ENCODE measurements around the gene AMFR. TPM values are rescaled to one million over a fixed set of nuclear protein-coding genes. Genes with fewer than 3 reads are reported as not detected.

Gene AMFR
- total and polyA plus RNA-seq, 10 donors, result 48.1 to 249 (median 99.3) TPM

DNA sequence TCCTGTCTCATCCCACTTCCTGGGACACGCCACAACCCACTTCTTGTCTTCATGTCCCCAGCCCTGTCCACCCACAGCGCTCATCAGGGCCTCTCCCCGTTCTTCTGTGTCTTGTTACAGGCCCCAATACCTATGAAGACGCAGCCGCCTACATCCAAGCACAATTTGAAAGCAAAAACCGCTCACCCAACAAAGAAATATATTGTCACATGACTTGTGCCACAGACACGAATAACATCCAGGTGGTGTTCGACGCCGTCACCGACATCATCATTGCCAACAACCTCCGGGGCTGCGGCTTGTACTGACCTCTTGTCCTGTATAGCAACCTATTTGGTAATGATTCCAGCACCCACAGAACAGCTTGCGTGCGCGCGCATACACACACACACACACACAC lies 70.6 kb downstream of the AMFR start:
- H3K4me1 ChIP-seq, result peaks cover 0 to 30% (median 15%) of the 10 kb centered on the region in 6 donors
- no peak for TF ChIP-seq POLR2AphosphoS5 (IDR thresholded peaks at IDR 0.05)
- TF ChIP-seq POLR2A (IDR thresholded peaks at IDR 0.05), result no peak
- TF ChIP-seq, protein P1, sequence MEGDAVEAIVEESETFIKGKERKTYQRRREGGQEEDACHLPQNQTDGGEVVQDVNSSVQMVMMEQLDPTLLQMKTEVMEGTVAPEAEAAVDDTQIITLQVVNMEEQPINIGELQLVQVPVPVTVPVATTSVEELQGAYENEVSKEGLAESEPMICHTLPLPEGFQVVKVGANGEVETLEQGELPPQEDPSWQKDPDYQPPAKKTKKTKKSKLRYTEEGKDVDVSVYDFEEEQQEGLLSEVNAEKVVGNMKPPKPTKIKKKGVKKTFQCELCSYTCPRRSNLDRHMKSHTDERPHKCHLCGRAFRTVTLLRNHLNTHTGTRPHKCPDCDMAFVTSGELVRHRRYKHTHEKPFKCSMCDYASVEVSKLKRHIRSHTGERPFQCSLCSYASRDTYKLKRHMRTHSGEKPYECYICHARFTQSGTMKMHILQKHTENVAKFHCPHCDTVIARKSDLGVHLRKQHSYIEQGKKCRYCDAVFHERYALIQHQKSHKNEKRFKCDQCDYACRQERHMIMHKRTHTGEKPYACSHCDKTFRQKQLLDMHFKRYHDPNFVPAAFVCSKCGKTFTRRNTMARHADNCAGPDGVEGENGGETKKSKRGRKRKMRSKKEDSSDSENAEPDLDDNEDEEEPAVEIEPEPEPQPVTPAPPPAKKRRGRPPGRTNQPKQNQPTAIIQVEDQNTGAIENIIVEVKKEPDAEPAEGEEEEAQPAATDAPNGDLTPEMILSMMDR (IDR thresholded peaks at IDR 0.05 in 8 of 11, conservative IDR thresholded peaks at IDR 0.05 in 3 of 11), result no peak
- DNase-seq, result peak; percentile 62
- H3K36me3 ChIP-seq, result no peaks in the 10 kb centered on the region
- 85 to 95% (median 90%) methylated on average over 17 of the region's 17 CpGs for WGBS, 5 donors
- no peak overlapping the region for H3K4me3 ChIP-seq
- no peak overlapping the region for H3K27ac ChIP-seq
- intact Hi-C loops (cut with DNase I; ENCODE audit: low total_unique reads), result loop anchor here (10.0 kb wide), 1 partner anchor 890 kb away; no protein-coding TSS in a partner anchor
- H3K9me3 ChIP-seq, result no peaks in the 10 kb centered on the region
- H3K27me3 ChIP-seq (replicated peaks in 1 of 7), result no peaks in the 10 kb centered on the region

DNA sequence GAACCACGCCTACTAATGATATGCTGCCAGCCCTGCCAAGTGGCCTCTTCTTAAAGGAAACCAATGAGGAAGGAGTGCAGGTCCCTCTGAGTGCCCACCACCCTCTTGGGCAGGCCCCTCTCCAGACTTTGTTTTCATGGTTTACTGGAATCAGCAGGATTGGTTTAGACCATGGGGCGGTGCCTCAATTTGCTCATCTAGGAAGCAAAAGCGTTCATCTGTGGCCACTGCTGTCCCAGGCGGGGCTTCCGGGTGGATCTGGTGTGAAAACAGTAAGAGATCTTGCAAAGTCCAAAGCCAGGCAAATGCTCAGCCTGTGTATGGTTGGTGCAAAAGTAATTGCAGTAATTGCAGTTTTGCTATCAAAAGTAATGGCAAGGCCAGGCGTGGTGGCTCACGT lies 71.3 kb downstream of the AMFR start:
- no peak overlapping the region for H3K27ac ChIP-seq
- TF ChIP-seq POLR2A (IDR thresholded peaks at IDR 0.05), result no peak
- TF ChIP-seq, protein P1 (IDR thresholded peaks at IDR 0.05 in 8 of 11, conservative IDR thresholded peaks at IDR 0.05 in 3 of 11), result no peak
- TF ChIP-seq POLR2AphosphoS5 (IDR thresholded peaks at IDR 0.05), result no peak
- 90 to 97% (median 92%) methylated on average over 7 of the region's 7 CpGs for WGBS, 5 donors
- intact Hi-C loops (cut with DNase I; ENCODE audit: low total_unique reads), result loop anchor here (10.0 kb wide), 1 partner anchor 889 kb away; no protein-coding TSS in a partner anchor
- H3K4me3 ChIP-seq, result no peak overlapping the region
- no peaks in the 10 kb centered on the region for H3K9me3 ChIP-seq
- DNase-seq, result no peak
- H3K27me3 ChIP-seq (replicated peaks in 1 of 7), result no peaks in the 10 kb centered on the region
- H3K4me1 ChIP-seq, result peaks cover 0 to 30% (median 15%) of the 10 kb centered on the region in 6 donors
- no peaks in the 10 kb centered on the region for H3K36me3 ChIP-seq

- no peak overlapping the region for H3K27ac ChIP-seq
- no peak overlapping the region for H3K4me3 ChIP-seq
- peaks cover 0 to 28% (median 15%) of the 10 kb centered on the region in 6 donors for H3K4me1 ChIP-seq
- H3K9me3 ChIP-seq, result no peaks in the 10 kb centered on the region
- H3K36me3 ChIP-seq, result no peaks in the 10 kb centered on the region
- no peaks in the 10 kb centered on the region for H3K27me3 ChIP-seq (replicated peaks in 1 of 7)
- intact Hi-C loops (cut with DNase I; ENCODE audit: low total_unique reads), result loop anchor here (10.0 kb wide), 1 partner anchor 888 kb away; no protein-coding TSS in a partner anchor
- DNase-seq, result peak; percentile 59
- 84 to 92% (median 85%) methylated on average over 12 to 15 of the region's 15 CpGs for WGBS, 5 donors
- TF ChIP-seq POLR2A (IDR thresholded peaks at IDR 0.05) (no peak), POLR2AphosphoS5 (IDR thresholded peaks at IDR 0.05) (no peak)
These were observed 72.1 kb downstream of the AMFR start for GRCh38 chr16:56353054-56353921.

GRCh38 chr16:56352351-56353053 lies 72.8 kb downstream of the AMFR start:
- Histone ChIP-seq H3K4me1 (peaks cover 0 to 20% (median 14%) of the 10 kb centered on the region in 6 donors), H3K9me3 (no peaks in the 10 kb centered on the region), H3K4me3 (no peak overlapping the region), H3K27ac (no peak overlapping the region), H3K36me3 (no peaks in the 10 kb centered on the region), H3K27me3 (replicated peaks in 1 of 7) (no peaks in the 10 kb centered on the region)
- intact Hi-C loops (cut with DNase I; ENCODE audit: low total_unique reads), result loop anchor here (10.0 kb wide), 1 partner anchor 888 kb away; no protein-coding TSS in a partner anchor
- 78 to 91% (median 81%) methylated on average over 2 to 7 of the region's 7 CpGs for WGBS, 5 donors
- TF ChIP-seq, protein P1 (IDR thresholded peaks at IDR 0.05 in 8 of 11, conservative IDR thresholded peaks at IDR 0.05 in 3 of 11), result no peak
- no peak for TF ChIP-seq POLR2AphosphoS5 (IDR thresholded peaks at IDR 0.05)
- TF ChIP-seq POLR2A (IDR thresholded peaks at IDR 0.05), result no peak
- DNase-seq, result peak; percentile 53

Data from spleen (tissue), 11 donors.